Measurements from ENCODE around the gene EYS. TPM values are rescaled to one million over a fixed set of nuclear protein-coding genes. Genes with fewer than 3 reads are reported as not detected.

EYS gene
- total and polyA plus RNA-seq, 8 donors, result 0.55 to 0.58 TPM; not detected in 6

DNA sequence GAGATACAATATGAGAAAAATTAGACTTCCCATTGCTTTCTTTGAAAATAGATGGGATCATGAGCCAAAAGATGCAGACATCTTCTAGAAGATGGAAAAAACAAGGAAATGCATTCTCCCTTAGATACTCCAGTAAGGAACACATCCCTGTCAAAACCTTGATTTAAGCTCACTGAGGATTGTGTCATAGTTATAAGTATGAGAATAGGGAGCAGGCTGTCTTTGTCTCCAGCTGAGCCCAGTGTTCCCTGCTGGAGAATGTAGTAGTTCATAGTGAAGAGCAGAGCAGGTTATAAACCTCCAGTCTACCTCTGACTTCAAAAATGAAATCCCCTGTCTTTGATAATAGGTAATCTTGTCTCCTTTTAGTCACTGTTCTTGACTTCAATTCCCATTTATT lies 1481.5 kb downstream of the EYS start:
- Histone ChIP-seq H3K27ac (no peak overlapping the region), H3K27me3 (no peaks in the 10 kb centered on the region), H3K36me3 (no peaks in the 10 kb centered on the region), H3K4me1 (no peaks in the 10 kb centered on the region), H3K4me3 (no peak overlapping the region), H3K9me3 (no peaks in the 10 kb centered on the region)
- DNase-seq, result no peak
- TF ChIP-seq, protein P1, sequence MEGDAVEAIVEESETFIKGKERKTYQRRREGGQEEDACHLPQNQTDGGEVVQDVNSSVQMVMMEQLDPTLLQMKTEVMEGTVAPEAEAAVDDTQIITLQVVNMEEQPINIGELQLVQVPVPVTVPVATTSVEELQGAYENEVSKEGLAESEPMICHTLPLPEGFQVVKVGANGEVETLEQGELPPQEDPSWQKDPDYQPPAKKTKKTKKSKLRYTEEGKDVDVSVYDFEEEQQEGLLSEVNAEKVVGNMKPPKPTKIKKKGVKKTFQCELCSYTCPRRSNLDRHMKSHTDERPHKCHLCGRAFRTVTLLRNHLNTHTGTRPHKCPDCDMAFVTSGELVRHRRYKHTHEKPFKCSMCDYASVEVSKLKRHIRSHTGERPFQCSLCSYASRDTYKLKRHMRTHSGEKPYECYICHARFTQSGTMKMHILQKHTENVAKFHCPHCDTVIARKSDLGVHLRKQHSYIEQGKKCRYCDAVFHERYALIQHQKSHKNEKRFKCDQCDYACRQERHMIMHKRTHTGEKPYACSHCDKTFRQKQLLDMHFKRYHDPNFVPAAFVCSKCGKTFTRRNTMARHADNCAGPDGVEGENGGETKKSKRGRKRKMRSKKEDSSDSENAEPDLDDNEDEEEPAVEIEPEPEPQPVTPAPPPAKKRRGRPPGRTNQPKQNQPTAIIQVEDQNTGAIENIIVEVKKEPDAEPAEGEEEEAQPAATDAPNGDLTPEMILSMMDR (IDR thresholded peaks at IDR 0.05), result no peak
- TF ChIP-seq POLR2AphosphoS5 (IDR thresholded peaks at IDR 0.05) (no peak), EP300 (IDR thresholded peaks at IDR 0.05) (no peak)
- intact Hi-C loops (cut with DNase I; ENCODE audit: low total_unique reads), result no loop called here

DNA sequence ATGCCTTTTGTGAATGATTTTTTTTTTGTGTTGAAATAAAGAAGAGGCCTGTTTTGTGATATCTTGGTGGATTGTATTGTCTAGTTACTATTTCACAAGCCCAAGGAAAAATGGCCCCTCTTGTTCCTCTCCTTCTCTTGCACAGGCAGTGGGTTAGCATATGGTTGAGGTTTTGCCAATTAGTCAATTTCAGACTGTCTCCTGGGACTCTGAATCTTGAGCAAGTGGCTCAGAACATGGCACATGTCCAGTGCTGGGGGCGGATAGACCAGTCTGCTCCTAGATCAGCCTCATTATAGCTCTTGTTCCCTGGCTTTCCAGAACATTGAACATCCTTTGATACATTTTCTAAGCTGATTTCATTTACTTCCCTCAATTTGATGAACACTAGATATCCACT lies 1482.2 kb downstream of the EYS start:
- Histone ChIP-seq H3K27ac (no peak overlapping the region), H3K4me3 (no peak overlapping the region), H3K9me3 (no peaks in the 10 kb centered on the region), H3K4me1 (no peaks in the 10 kb centered on the region), H3K27me3 (no peaks in the 10 kb centered on the region), H3K36me3 (no peaks in the 10 kb centered on the region)
- WGBS, 5 donors, result 28 to 78% (median 63%) methylated on average over 1 of the region's 1 CpG
- intact Hi-C loops (cut with DNase I; ENCODE audit: low total_unique reads), result no loop called here
- TF ChIP-seq, protein P1 (IDR thresholded peaks at IDR 0.05), result no peak
- no peak for TF ChIP-seq EP300 (IDR thresholded peaks at IDR 0.05)
- no peak for TF ChIP-seq POLR2A (IDR thresholded peaks at IDR 0.05)
- no peak for TF ChIP-seq POLR2AphosphoS5 (IDR thresholded peaks at IDR 0.05)
- DNase-seq, result peak in 1 of 2 donors; percentile 32

DNA sequence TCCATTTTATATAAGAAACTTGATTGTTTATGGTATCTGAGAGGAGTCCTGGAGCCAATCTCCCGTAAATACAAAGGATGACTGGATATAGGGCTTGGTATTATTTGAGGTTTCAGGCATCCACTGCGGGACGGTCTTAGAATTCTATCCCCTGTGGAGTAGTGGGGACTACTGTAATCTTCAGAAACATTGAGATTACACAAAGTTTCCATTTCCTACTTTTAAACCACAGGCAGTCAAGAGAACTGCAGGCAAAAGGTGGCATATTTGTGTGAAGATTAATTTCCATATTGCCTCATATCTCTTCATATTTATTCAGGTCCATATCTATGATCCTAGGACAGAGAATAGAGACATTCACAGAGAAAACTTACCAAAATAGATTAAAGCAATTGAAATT lies 1485.2 kb downstream of the EYS start:
- H3K36me3 ChIP-seq, result no peaks in the 10 kb centered on the region
- DNase-seq, result no peak
- TF ChIP-seq POLR2AphosphoS5 (IDR thresholded peaks at IDR 0.05), result no peak
- TF ChIP-seq, protein P1 (IDR thresholded peaks at IDR 0.05), result no peak
- TF ChIP-seq POLR2A (IDR thresholded peaks at IDR 0.05), result no peak
- no peak for TF ChIP-seq EP300 (IDR thresholded peaks at IDR 0.05)
- no peaks in the 10 kb centered on the region for H3K9me3 ChIP-seq
- no peak overlapping the region for H3K27ac ChIP-seq
- 78 to 92% (median 87%) methylated on average over 3 of the region's 3 CpGs for WGBS, 5 donors
- intact Hi-C loops (cut with DNase I; ENCODE audit: low total_unique reads), result no loop called here
- H3K4me3 ChIP-seq, result no peak overlapping the region
- H3K27me3 ChIP-seq, result no peaks in the 10 kb centered on the region
- no peaks in the 10 kb centered on the region for H3K4me1 ChIP-seq

DNA sequence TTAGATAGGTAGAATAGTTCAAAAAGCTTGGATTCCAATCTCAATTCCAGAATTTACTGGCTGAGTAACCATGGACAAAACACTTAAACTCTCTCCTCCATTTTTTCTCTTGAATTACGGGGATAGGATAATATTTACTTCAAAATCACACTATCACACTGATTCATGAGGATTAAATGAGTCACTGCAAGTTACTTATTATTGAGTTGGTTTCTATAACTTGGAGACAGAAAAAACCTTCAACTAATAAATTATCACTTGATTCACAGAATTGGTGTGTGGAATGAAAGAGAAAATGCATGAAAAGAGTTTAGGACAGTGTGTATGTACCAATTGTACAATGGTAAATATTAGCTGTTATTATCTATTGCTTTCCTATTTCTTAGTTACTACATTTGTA lies 1486.2 kb downstream of the EYS start:
- intact Hi-C loops (cut with DNase I; ENCODE audit: low total_unique reads), result no loop called here
- Histone ChIP-seq H3K4me3 (no peak overlapping the region), H3K27ac (no peak overlapping the region), H3K9me3 (no peaks in the 10 kb centered on the region), H3K4me1 (no peaks in the 10 kb centered on the region), H3K27me3 (no peaks in the 10 kb centered on the region), H3K36me3 (no peaks in the 10 kb centered on the region)
- TF ChIP-seq POLR2A (IDR thresholded peaks at IDR 0.05) (no peak), EP300 (IDR thresholded peaks at IDR 0.05) (no peak), POLR2AphosphoS5 (IDR thresholded peaks at IDR 0.05) (no peak)
- TF ChIP-seq, protein P1 (IDR thresholded peaks at IDR 0.05), result no peak
- 62 to 75% (median 64%) methylated on average over 1 of the region's 1 CpG for WGBS, 5 donors
- no peak for DNase-seq

Measured in stomach (tissue), 9 donors.